GM12878 (cell line): ENCODE results near the gene SYT8.
A peak's percentile ranks its signal among the peaks of the same experiment; 100 is the strongest.

Experiments
- CTCF ChIP-seq, 3 experiments: IDR thresholded peaks in 2 of 3; conservative IDR thresholded peaks in 1 of 3; 2 replicates each; pipeline ENCODE4 v1.5.1; 2011; ENCODE audit warnings: low read depth in 3 of 3, low read length in 3 of 3, mild to moderate bottlenecking in 3 of 3, control low read depth in 2 of 3, moderate library complexity in 2 of 3, inconsistent platforms in 1 of 3, mixed read lengths in 1 of 3; ENCODE audit not compliant: control insufficient read depth in 2 of 3, insufficient read depth in 1 of 3; ENCODE audit errors: extremely low read depth in 1 of 3
- EGR1 ChIP-seq, 2 experiments: IDR thresholded peaks; 1 replicate in 1 of 2; 2 replicates in 1 of 2; pipeline ENCODE4 v1.6.1; 2011 to 2012; ENCODE audit warnings: low read depth in 2 of 2, low read length in 2 of 2, borderline replicate concordance in 1 of 2, mild to moderate bottlenecking in 1 of 2, moderate library complexity in 1 of 2
- EP300 ChIP-seq, 2 experiments: fragments of 150-350 bp in 1 of 2; IDR thresholded peaks; 2 replicates each; pipeline ENCODE4 v1.6.1; 2011 to 2012; ENCODE audit warnings: low read depth in 2 of 2, low read length in 2 of 2, borderline replicate concordance in 1 of 2, improper control_type of control experiment in 1 of 2, inconsistent platforms in 1 of 2; ENCODE audit not compliant: control insufficient read depth in 1 of 2
- ETV6 ChIP-seq, 2 experiments: fragments of 450-650 bp in 1 of 2; IDR thresholded peaks in 1 of 2; conservative IDR thresholded peaks in 1 of 2; 2 replicates each; pipeline ENCODE4 v1.6.1; 2014; ENCODE audit warnings: antibody characterized with exemption in 1 of 2, borderline replicate concordance in 1 of 2, low read depth in 1 of 2, mild to moderate bottlenecking in 1 of 2, moderate library complexity in 1 of 2
- EZH2 ChIP-seq: IDR thresholded peaks from 2 replicates; pipeline ENCODE4 v1.6.1; 2012; ENCODE audit warnings: low read depth, mild to moderate bottlenecking, control low read depth, inconsistent platforms, low read length, borderline replicate concordance; ENCODE audit not compliant: control insufficient read depth
- MAX ChIP-seq: IDR thresholded peaks from 2 replicates; pipeline ENCODE4 v1.6.1; 2012; ENCODE audit warnings: low read depth, low read length, improper control_type of control experiment
- NRF1 ChIP-seq: conservative IDR thresholded peaks from 2 replicates; pipeline ENCODE4 v1.6.1; 2011; ENCODE audit warnings: mild to moderate bottlenecking, low read depth, low read length, improper control_type of control experiment
- RAD51 ChIP-seq: fragments of 450-650 bp; IDR thresholded peaks from 2 replicates; pipeline ENCODE4 v1.6.1; 2016; ENCODE audit warnings: moderate library complexity, mild to moderate bottlenecking, inconsistent platforms
- SRF ChIP-seq, 2 experiments: IDR thresholded peaks; 2 replicates each; pipeline ENCODE4 v1.6.1; 2011; ENCODE audit warnings: low read depth in 2 of 2, low read length in 2 of 2, mild to moderate bottlenecking in 1 of 2, moderate library complexity in 1 of 2
- TCF12 ChIP-seq: IDR thresholded peaks from 2 replicates; pipeline ENCODE4 v1.6.1; 2011; ENCODE audit warnings: low read depth, mild to moderate bottlenecking, low read length
- TF ChIP-seq, protein P1 (sequence below): fragments of 450-650 bp; IDR thresholded peaks from 2 replicates; pipeline ENCODE4 v1.6.1; 2017; ENCODE audit warnings: antibody characterized with exemption, mild to moderate bottlenecking, moderate library complexity

GRCh38 chr11:1807264-1807995, 27.4 kb upstream of the SYT8 start:
- TF ChIP-seq EGR1 (IDR thresholded peaks at IDR 0.05; ENCODE audit: borderline replicate concordance in 1 of 2, low read depth in 2 of 2, low read length in 2 of 2) (no peak), RAD51 (no peak), TCF12 (no peak), NRF1 (no peak), MAX (no peak), CTCF (IDR thresholded peaks at IDR 0.05 in 2 of 3, conservative IDR thresholded peaks at IDR 0.05 in 1 of 3; ENCODE audit: control insufficient read depth in 2 of 3, extremely low read depth in 1 of 3, insufficient read depth in 1 of 3, low read depth in 3 of 3, low read length in 3 of 3) (0 out of 6 replicates have a peak, but pooled peaks of 1 of the 3 experiments have one; percentile 4), EP300 (IDR thresholded peaks at IDR 0.05; ENCODE audit: borderline replicate concordance in 1 of 2, control insufficient read depth in 1 of 2, low read depth in 2 of 2, low read length in 2 of 2) (no peak), EZH2 (no peak), ETV6 (conservative IDR thresholded peaks at IDR 0.05 in 1 of 2, IDR thresholded peaks at IDR 0.05 in 1 of 2; ENCODE audit: borderline replicate concordance in 1 of 2, low read depth in 1 of 2) (no peak), SRF (IDR thresholded peaks at IDR 0.05; ENCODE audit: low read depth in 2 of 2, low read length in 2 of 2) (no peak)
- TF ChIP-seq, protein P1, sequence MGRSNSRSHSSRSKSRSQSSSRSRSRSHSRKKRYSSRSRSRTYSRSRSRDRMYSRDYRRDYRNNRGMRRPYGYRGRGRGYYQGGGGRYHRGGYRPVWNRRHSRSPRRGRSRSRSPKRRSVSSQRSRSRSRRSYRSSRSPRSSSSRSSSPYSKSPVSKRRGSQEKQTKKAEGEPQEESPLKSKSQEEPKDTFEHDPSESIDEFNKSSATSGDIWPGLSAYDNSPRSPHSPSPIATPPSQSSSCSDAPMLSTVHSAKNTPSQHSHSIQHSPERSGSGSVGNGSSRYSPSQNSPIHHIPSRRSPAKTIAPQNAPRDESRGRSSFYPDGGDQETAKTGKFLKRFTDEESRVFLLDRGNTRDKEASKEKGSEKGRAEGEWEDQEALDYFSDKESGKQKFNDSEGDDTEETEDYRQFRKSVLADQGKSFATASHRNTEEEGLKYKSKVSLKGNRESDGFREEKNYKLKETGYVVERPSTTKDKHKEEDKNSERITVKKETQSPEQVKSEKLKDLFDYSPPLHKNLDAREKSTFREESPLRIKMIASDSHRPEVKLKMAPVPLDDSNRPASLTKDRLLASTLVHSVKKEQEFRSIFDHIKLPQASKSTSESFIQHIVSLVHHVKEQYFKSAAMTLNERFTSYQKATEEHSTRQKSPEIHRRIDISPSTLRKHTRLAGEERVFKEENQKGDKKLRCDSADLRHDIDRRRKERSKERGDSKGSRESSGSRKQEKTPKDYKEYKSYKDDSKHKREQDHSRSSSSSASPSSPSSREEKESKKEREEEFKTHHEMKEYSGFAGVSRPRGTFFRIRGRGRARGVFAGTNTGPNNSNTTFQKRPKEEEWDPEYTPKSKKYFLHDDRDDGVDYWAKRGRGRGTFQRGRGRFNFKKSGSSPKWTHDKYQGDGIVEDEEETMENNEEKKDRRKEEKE = no peak
